ENCODE data around the gene S100A6.

The S100A6 gene

DNA sequence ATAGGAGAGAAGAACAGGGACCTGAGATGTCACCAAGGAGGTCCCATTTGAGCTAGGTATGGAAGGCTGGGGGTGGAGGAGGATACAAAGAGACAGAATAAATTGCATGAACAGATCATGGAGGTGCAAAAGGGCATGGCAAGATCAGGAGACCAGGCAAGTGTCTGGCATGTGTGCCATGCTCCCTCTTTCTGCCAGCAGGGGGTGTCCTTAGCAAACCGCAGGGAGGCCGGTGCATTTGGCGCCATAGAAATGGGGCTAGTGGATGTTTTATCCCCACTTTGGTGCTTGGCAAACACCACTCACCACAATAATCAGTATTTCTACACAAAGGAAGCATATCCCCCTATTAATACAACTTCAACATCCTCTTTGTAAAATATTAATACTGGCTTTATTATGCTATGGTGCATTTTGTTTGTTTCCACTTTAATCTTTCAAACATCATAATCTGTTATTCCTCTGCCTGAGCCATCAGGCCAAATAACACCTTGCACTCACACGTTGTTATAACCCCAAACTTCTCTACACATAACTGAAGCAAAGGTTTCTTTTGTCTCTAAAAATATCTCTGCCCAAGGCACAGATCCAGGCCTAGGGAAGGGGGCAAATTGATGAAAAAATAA lies 25.9 kb downstream of the S100A6 start:
- TF ChIP-seq, protein P1, sequence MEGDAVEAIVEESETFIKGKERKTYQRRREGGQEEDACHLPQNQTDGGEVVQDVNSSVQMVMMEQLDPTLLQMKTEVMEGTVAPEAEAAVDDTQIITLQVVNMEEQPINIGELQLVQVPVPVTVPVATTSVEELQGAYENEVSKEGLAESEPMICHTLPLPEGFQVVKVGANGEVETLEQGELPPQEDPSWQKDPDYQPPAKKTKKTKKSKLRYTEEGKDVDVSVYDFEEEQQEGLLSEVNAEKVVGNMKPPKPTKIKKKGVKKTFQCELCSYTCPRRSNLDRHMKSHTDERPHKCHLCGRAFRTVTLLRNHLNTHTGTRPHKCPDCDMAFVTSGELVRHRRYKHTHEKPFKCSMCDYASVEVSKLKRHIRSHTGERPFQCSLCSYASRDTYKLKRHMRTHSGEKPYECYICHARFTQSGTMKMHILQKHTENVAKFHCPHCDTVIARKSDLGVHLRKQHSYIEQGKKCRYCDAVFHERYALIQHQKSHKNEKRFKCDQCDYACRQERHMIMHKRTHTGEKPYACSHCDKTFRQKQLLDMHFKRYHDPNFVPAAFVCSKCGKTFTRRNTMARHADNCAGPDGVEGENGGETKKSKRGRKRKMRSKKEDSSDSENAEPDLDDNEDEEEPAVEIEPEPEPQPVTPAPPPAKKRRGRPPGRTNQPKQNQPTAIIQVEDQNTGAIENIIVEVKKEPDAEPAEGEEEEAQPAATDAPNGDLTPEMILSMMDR (IDR thresholded peaks at IDR 0.05; ENCODE audit: borderline replicate concordance, insufficient read depth, low read depth, low read length): peak; percentile 86
- no peak overlapping the region for H3K4me3 ChIP-seq (ENCODE audit: low read depth, low read length)

DNA sequence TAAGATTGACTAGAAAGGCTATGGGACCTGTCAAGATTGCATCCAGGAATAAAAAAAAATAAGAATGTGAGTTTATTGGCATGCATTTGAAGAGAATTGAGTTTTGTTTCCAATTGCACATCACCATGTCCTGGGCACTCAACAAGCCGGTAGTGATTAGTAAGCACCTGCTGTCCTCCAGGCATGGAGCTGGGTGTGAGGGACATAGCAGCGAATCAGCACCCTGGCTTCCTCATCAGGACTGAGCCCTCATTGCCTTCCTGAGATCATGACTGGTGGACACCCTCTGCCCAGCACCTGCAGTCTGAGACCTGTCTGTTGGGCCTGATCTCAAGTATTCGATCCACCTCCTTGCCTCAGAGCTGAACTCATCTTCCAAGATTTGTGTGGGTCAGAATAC lies 26.8 kb downstream of the S100A6 start:
- TF ChIP-seq, protein P1 (IDR thresholded peaks at IDR 0.05; ENCODE audit: borderline replicate concordance, insufficient read depth, low read depth, low read length): no peak
- no peak overlapping the region for H3K4me3 ChIP-seq (ENCODE audit: low read depth, low read length)

DNA sequence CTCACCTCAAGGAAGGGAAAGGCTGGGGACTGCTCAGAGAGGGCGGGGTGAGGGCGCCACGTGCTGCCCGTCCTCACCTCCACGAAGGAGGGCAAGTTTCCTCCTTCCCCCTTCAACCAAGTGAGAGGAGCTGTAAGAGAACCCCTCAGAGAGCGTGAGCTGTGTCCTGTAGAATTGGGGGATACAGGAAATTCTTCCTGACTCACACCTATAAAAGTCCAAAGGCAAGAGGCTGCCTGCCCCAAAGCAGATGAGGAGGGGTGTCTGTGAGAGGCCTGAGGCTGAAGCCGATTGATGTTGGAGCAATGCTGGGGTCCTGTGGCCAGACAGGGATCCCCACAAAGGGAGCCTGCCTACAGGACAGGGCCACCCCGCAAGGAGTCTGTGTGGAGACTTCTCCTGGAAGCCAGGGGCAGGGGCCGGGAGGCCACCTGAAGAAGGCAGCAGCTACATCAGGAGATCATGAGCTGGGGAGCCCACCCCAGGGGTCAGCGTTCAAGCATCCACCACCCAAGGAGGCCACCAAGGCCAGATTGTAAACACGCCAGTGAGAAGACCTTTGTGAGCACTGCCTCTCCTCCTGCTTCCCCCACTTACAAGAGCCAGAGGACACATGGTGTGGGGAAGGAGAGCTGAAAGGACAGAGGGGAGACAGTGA lies 27.7 kb downstream of the S100A6 start:
- H3K4me3 ChIP-seq (ENCODE audit: low read depth, low read length): no peak overlapping the region

DNA sequence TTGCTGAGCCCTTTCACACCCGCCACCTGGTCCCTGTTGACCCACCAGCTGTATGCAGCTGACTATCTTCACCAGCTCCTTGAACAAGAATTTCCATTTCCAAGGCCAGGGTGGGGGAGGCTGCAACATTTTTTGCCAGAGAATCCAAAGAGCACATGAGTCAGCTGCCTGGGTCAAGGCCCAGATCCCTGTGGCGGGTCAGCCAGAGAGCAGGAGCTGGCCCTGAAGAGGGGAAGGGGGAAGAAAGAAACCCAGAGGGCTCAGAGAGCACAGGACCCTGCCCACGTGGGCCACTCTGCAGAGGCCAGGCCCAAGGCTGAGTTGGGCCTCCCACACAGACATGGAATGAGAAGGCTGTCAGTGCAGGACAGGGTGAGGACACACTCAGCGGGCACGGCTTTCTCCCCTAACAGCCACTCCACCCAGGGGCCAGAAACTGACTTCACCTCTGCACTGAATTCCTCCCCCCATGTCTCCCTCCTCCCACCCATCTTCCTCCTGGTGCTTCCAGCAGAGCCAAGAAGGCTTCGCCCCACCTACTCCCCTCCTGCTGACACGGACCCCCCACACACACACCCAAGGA lies 28.9 kb downstream of the S100A6 start:
- TF ChIP-seq, protein P1 (IDR thresholded peaks at IDR 0.05; ENCODE audit: borderline replicate concordance, insufficient read depth, low read depth, low read length): no peak
- no peak overlapping the region for H3K4me3 ChIP-seq (ENCODE audit: low read depth, low read length)

More for the DNA sequence above, 27.7 kb downstream of the S100A6 start:
- TF ChIP-seq, protein P1 (IDR thresholded peaks at IDR 0.05; ENCODE audit: borderline replicate concordance, insufficient read depth, low read depth, low read length): no peak

DNA sequence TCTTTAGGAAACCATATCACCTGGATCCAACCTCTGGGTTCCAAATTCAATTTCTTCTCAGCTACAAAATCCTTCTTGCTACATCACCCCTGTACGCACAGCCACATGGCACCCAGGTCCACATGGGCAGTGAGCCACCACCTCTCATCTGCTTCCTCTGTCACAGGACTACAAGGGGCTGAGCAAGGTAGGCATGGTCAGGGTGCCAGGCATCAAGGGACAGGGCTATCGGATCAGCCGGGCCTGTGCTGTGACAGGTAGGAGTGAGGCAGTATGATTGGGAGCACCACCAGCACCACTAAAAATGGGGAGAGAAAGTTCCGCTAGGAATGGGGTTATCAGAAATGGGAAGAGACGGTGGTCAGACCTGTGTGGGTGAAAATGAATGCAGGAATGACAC lies 29.4 kb downstream of the S100A6 start:
- H3K4me3 ChIP-seq (ENCODE audit: low read depth, low read length): no peak overlapping the region
- TF ChIP-seq, protein P1 (IDR thresholded peaks at IDR 0.05; ENCODE audit: borderline replicate concordance, insufficient read depth, low read depth, low read length): no peak

DNA sequence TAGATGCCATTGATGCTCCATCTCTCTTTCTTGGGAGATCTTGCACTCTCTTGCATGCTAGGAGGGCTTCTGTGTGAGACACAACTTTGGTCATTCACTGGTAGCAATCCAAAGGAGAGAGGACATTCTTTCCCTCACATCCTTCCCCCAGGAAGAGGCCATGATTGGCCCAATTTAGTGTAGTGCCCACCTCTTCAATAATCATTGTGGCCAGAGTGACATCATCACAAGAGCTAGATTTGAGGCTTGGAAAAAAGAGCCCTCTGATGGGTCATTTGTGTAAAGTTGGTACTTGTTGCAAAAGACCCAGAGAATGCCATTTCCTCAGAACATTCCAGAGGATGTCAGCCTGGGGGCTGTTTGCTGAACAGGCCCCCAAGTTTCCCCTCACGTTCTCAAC lies 30.2 kb downstream of the S100A6 start:
- H3K4me3 ChIP-seq (ENCODE audit: low read depth, low read length): no peak overlapping the region
- TF ChIP-seq, protein P1 (IDR thresholded peaks at IDR 0.05; ENCODE audit: borderline replicate concordance, insufficient read depth, low read depth, low read length): no peak

DNA sequence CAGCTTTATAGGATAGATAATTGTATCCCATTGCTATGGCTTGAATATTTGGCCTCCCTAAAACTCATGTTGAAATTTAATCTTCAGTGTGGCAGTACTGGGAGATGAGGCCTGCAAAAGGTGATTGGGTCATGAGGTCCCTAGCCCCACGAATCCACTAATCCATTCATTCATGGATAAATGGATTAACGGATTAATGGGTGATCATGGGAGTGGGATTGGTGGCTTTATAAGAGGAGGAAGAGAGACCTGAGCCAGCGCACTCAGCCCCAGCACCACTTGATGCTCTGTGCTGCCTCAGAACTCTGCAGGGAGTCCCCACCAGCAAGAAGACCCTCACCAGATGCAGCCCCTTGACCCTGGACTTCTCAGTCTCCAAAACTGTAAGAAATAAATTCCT lies 32.0 kb downstream of the S100A6 start:
- H3K4me3 ChIP-seq (ENCODE audit: low read depth, low read length): no peak overlapping the region
- TF ChIP-seq, protein P1 (IDR thresholded peaks at IDR 0.05; ENCODE audit: borderline replicate concordance, insufficient read depth, low read depth, low read length): no peak
